Astrocyte of the hippocampus (primary cell): ENCODE results near the gene OR5K4.
"Not testable (repeated sequence)": the region's sequence is repeated elsewhere in the genome, so short reads cannot be mapped to it uniquely, and the experiment has no call there.

Experiments
- DNase-seq: peaks from one replicate; pipeline ENCODE4 v3.0.0; 2011; ENCODE audit warnings: low read depth, low spot score

Gene OR5K4

GRCh38 chr3:98371186-98371585, 17.5 kb downstream of the OR5K4 start:
- no peak for DNase-seq

GRCh38 chr3:98371853-98372252, 18.2 kb downstream of the OR5K4 start:
- DNase-seq: no peak

- no peak for DNase-seq
Observed at GRCh38 chr3:98372445-98372844, 18.8 kb downstream of the OR5K4 start.

GRCh38 chr3:98376631-98377030, 23.0 kb downstream of the OR5K4 start:
- DNase-seq: no peak

- DNase-seq: no peak
Observed at GRCh38 chr3:98388147-98388546, 34.5 kb downstream of the OR5K4 start.

- DNase-seq: no peak
Observed at GRCh38 chr3:98390366-98390765, 36.7 kb downstream of the OR5K4 start, which contains the start of gene OR5K3. Gene OR5K3 (plus strand): TSS chr3:98390666. CDS start chr3:98390666, 0 bp downstream.

GRCh38 chr3:98395101-98395500, 41.4 kb downstream of the OR5K4 start:
- DNase-seq: no peak

- DNase-seq: not testable (repeated sequence)
Observed at GRCh38 chr3:98396482-98396881, 42.8 kb downstream of the OR5K4 start.

GRCh38 chr3:98398513-98398912, 44.9 kb downstream of the OR5K4 start:
- DNase-seq: no peak

GRCh38 chr3:98402507-98402906, 48.9 kb downstream of the OR5K4 start:
- no peak for DNase-seq

- no peak for DNase-seq
Observed at GRCh38 chr3:98404010-98404409, 50.4 kb downstream of the OR5K4 start.
